GM19395 (cell line): ENCODE results near the gene MED20.
A peak's percentile ranks its signal among the peaks of the same experiment; 100 is the strongest.

Experiments used
- ATAC-seq: cut with Tn5 transposase; IDR thresholded peaks from one replicate; pipeline ENCODE4 v1.9.1; 2021; ENCODE audit warnings: mild to moderate bottlenecking, moderate library complexity; ENCODE audit not compliant: unreplicated experiment

Gene MED20

DNA sequence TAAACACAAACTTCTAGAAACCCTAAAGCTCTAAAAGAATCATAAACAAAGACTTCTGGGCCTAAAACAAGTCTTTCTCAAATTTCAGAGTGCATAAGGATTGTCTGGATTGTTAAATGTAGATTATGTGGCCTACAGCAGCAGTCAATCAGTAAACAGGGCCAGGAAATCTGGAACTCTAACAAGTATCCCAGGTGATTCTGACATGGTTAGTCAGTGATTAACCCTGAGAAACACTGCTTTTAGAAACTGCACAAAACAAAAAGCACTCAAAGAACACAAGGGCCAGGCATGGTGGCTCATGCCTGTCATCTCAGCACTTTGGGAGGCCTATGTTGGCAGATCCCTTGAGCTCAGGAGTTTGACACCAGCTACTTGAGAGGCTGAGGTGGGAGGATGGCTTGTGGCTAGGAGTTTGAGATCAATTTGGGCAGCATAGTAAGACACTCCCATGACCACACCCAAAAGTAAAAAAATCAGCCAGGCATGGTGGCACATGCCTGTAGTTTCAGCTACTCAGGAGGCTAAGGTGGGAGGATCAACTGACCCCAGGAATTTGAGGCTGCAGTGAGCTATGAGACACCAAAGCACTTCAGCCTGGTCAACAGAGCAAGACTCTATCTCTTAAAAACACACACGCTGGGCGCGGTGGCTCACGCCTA, 5.9 kb downstream of the MED20 start:
- ATAC-seq = no peak

DNA sequence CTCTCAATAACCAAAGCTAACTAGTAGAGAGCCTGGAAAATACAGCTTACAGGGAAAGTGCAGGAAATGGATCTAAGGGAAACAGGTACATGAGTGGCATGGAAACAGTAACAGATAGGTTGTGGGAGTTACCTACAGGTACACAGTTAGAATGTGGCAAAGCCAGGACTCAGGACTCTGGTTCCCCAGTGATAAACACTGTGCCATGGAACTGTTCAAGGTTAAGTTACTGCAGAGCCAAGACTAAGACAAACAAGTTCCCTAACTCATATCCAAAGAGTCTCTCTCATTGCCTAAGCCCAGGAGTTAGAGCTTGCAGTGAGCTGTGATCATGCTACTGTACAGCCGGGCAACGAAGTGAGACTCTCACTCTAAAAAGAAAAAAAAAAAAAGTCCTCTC, 6.6 kb downstream of the MED20 start:
- no peak for ATAC-seq

DNA sequence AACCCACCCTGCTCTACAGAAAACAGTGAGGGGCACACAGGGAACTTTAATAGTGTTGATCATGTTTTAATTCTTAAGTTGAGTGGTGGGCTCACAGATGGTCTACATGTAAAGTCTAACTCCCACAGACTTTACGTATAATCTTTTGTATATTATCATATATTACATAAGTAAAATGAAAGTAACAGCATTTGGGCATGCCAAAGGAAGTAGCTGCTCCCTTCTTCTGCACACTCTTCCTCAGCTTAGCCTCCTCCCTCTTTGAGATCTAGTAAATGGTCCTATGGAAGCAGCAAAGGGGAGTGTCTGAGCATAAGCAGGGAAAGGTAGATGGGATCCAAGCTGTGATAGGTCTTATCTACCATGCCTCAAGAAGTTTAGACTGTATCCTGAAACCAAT, 11.2 kb downstream of the MED20 start:
- ATAC-seq = no peak

DNA sequence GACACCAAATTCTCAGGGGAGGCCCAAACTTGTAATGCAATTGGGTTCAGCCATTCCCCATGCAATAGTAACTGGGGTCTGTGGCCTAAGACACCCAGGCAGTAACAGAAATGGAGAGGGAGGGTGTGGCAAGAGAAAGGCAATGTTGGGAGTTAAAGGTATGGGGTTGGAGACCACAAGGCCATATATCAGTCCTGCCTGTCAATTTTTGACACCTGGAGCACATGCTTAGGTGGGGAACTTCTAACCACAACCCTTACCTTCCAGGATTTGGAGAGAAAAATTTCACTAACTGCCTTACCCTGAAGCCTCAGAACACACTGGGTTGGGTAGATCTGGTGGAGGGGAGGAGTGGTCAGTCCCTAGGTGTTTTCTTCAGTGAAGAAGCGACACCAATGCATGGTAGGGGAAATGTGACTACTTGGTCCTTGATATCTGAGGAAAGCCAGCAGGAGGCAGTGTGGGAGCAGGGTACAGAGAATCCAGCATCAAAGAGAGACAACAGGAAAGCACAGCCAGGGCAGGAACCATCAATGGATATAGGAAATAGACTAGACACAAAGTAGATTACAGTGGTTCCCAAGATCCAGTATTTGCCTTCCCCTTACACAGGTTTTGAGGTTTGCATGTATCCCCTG, 18.9 kb downstream of the MED20 start:
- no peak for ATAC-seq

DNA sequence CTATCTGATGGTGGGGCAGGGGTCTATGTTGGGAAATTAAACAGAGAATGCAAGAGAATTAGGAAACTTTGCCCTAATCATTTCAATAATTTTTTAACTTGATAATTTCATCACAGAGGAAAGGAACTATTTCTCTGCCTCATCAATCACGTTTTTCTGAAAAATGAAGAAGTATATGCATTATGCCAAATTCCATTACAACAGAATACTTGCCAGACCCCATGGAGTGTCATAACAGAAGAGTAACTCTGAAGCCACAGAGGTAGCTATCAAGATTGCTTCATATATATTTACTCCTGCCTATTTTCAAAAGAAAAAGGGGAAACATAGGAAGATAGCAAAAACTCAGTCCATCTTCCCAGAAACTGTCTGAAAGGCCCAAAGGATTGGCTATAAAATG, 20.1 kb downstream of the MED20 start:
- ATAC-seq = no peak

DNA sequence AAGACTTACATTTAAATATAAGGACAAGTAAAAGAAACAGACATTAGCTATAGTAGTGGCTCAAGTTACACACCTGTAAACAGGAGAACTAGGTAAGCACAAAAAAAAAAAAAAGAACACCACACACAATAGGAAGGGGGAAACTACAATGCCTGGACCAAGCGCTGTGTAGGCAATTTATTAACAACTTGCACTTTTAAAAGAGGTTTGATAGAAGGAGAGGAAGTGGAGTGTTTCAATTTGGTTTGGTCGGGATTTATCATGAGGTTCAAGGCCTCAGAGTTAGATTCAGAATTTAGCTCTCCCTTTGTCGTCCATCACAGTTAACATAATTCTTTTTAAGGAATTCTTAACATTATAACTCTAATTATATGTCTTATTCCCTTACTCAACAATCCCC, 24.7 kb downstream of the MED20 start:
- ATAC-seq = no peak

DNA sequence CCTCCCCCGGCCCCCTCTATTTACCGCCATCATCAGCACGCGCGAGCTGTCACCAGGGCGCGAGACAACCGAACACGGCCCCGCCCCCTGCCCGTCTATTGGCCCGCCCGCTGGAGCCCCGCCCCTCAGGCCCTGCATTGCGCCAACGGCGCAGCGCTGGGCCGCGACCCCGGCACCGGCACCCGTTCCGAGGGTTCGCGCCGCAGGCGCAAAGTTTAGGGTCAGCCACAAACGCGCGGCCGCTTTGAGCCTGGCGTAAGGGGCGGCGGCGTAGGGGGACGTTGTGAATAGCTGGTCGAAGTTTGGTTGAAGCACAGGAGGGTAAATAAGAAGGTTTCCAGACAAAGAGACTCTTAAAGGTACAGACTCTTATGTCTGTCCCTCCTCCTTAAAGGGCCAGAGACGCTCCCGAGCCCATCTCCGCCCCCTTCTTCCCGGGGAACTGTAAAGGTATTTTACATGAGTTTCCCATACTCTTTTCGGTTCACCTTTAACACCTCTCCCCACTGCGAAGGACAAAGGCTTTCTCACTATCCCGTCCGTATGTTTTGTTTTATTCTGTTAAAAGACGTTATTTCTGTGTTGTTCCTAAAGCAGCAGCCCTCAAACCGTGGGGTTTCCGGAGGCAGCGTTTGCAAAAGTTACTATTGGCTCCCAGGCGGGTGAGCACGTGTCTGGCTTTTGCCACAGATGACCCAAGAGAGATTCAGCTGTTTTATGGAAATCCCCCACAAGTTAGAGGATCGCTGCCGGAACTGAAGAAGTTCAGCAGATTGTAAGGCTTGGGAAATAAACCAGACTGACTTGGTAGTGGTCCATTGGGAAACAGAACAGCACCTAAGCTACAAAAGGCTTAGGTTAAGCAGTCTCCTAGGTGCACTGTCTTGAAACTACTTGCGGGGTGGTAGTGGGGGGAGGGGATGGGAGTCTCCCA, 25.4 kb downstream of the MED20 start, which contains the start of gene USP49:
Gene USP49 (minus strand): TSS at position 76 of the 934 bp plus-strand sequence. CDS start 88,392 bp downstream, outside the sequence.
- ATAC-seq = peak; percentile 79

DNA sequence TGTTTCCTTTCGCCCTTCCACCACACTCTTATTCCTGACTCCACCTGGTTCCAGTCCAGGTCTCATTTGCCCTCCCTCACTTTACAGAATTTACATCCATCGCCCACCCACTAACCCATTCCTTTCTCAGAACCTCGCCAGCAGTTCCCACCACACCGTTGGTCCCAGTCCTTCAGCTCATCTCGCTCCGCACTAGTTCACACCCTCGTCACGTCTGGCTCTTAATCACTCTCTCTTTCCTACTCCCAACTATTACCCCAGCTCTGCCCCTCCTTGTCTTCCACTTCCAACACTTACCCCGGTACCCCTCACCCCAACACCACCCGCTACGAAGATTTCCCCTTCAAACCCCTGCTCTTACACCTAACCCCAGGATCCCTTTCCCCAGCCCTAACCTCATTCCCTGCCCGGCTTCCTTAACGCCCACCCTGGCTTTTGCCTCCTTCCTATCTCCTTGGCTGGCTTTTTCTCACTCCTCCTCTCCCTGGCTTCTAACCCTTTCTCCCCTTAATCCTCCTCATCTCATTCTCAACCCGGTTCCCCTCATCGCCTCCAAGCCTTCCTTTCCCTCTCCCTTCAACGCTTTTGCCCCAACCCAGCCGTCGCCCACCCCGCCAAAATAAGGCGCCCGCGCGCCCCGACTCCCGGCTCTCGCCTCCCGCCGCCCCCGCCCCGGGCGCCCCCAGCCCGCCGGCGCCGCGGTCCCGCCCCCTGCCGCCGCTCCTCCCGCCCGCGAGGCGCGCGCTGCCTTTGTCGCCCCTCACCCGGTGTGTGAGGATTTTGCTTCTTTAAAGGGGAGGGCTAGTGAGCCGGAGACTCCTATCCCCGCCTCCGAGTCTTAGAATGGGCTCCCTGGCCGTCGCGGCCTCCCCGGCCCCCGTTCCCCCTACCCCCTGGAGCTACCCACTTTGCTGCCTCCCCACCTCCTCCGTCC, 26.3 kb downstream of the MED20 start:
- ATAC-seq = peak; percentile 35

DNA sequence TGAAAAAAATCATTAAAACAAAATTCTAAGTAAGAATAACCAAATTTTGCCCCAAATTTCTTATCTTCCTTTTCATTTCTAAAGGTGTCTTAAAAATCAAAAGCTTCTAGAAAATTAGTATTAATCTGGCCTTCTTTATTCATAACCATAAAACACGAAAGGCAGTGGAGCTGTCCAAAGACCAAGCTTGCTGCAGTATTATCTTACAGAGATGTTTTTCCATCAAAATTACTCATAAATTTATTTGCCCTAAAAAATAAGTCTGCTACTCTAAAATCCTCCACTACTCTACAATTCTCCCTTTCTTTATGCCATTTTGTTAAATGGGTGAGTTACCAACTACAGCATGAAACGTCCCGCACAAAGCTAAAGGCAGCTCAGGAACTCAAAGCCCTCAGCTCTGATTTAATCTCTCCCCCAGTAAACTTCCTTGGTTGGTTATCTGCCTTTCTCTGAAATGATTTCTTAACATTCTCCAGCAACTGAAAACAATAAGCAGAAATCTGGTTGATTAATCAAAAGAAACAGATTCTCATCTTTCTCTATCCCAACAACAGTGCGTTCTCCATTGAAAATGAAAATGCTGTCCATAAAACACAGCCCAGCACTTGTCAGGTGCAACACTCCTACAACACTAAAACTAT, 27.9 kb downstream of the MED20 start:
- no peak for ATAC-seq

DNA sequence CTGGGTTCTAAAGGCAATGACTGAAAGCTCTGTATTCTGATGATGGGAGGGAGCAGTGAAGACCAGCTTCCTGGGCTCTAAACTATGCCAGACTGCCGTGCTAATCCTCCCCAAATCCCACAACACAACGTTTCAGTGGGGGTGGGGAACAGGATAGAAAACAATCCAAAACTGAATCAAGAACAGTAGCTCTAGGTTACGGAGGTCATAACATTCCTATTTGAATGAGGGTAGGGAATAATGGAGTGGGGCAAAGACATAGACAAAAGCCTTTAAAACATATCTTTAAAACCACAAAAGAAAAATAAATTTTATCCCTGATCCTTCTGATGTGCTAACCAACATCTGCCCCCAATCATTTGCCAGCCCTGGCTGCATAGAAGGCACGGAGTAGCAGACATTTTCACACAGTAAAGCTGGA, 33.6 kb downstream of the MED20 start:
- no peak for ATAC-seq

DNA sequence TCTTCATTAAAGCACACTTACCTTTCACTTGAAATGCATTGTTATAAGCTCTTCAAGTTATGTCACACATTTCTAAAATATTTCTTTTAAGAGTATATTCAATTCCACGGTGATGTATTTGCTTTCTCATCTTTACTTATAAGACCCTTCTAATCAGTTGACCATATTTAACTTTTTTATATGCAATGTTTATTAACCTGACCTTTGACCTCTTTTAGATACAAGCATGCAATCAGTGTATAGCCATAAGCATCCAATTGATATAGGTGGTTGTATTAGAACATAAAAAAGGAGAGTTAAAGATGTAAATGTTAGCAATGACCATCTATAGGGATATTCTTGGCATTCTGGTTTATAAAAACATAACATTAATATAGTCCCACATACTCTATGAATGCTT, 35.0 kb downstream of the MED20 start:
- no peak for ATAC-seq

DNA sequence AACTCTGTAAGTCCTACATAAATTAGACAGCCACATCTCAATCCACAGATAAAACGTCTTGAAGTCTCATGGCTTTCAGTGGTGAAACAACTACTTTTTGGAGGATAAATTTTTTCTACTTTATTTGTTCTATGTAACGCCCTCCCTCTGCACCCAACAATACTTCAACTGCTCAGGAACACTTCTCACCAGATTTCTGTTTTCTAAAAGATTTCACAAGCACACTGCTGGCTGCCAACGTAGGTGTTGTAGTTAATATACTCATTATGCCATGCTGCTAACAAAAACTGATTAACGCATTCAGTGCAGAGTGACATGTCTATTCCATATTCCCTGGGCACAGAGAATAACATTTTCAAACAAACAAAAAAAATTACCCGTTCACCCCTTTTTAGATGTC, 36.0 kb downstream of the MED20 start:
- no peak for ATAC-seq

DNA sequence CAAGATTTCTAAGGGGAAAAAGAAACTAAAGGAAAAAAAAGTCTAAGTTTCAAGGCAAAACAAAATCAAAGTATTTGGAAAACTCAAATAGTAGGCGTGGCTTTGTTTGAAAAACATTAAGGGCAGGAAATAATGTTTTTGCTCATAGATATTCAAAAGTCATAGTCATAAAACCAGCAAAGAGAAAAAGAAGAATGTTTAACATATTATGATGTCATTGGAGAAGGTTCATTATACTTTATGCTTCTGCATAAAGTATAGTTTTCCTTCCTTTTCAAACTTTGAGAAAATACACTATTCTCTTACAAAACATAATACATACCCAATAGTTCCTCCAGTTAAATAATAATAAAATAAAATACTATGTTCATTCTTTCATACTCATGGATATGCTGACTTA, 39.4 kb downstream of the MED20 start:
- ATAC-seq = no peak

DNA sequence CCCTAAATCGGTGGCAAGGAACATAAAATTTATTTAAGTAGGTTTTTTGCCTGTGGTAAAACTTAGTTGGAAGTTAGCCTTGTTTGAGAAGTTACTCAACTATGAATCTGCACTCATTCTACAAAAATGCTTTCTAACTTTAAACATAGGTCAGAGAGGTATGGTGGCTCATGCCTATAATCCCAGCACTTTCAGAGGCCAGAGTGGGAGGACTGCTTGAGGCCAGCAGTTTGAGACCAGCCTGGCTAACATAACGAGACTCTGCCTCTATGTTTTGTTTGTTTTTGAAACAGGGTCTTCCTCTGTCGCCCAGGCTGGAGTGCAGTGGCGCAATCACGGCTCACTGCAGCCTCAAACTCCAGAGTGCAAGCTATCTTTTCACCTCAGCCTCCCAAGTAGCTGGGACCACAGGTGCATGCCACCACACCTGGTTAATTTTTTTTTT, 42.0 kb downstream of the MED20 start:
- no peak for ATAC-seq

DNA sequence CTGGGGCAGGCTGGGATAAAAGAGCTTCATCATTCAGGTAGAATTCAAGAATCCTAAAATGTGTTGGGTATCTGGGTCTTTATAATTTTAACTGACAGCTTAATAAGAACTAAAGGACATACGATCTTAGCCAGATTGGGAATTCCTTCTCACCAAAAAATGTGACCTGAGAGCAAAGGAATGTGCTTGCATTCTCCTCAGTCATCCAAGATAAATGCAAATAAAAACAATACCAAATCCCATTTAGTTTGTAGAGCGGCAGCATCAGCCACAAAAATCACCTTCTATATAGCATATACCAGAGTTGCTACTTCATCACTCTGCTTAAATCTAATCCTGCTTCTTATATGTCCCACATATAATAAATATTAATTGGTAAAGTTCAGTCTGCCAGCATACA, 42.7 kb downstream of the MED20 start:
- no peak for ATAC-seq

DNA sequence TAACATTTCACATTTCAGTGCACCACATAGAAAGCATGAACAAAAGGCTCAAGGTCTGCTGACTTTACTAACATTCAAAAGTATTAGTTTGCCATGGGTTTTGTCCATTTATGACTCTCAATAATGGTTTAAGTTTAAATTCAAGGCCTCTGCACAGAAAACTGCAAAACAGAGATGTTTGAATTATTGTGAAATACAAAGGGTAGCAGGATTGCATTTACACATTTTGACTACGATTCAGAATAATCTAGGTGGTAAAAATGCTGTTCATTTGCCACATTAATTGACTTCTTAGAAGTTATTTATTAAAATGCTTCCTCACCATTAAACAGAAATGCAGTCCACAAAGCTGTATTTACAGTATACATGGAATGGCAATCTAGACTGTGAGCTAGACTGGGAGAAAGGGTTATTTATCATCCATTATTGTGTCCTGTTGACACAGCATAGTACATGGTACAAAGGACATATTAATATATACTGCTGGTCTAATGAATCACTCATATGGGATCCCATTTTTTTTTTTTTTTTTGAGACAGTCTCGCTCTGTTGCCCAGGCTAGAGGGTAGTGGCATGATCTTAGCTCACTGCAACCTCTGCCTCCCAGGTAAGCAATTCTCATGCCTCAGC, 43.8 kb downstream of the MED20 start:
- no peak for ATAC-seq

DNA sequence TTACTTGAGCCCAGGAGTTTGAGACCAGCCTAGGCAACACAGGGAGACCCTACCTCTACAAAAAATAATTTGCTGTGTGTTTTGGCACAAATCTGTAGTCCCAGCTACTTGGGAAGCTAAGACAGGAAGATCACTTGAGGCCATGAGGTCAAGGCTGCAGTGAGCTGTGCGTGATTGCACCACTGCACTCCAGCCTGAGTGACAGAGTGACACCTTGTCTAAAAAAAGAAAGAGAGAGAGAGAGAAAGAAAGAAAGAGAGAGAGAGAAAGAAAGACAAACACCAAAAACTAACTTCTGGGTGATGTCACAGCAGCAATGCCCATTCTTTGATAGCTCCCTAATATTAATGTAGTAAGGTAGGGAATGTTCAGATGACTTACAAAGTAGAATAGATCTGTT, 46.2 kb downstream of the MED20 start:
- no peak for ATAC-seq

DNA sequence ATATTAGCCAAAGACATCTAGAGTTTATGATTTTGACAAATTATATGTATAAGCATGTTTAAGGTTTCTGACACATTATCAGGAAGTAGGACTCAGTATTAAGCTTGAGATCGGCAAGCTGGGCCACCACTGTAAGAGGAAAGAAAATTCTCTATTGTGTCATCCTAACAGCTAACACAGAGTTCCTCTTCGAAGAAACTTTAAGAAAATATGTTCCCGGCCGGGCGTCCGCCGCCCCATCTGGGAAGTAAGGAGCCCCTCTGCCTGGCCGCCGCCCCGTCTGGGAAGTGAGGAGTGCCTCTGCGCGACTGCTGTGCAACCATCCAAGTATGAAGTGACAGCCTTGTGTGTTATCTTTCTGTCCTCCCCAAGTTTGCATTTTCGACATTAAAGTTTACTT, 48.8 kb downstream of the MED20 start:
- no peak for ATAC-seq

DNA sequence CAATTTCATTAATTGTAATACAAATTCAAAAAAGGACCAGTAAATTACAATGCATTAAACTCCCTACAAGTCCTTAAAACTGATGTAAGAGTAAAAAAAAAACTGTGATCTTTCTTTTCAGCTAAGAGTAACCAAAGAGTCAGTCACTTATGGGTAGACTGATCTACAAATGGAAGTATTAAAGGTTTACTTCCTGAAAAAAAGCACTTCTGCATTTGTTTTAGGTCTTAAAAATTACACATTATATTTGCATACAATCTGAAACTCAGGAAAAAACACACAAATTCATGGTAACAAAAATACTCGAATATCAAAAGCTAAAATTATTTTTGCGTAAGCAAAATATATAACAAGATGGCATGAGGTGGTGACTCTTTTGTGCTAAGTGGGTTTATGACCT, 49.2 kb downstream of the MED20 start:
- ATAC-seq = no peak

DNA sequence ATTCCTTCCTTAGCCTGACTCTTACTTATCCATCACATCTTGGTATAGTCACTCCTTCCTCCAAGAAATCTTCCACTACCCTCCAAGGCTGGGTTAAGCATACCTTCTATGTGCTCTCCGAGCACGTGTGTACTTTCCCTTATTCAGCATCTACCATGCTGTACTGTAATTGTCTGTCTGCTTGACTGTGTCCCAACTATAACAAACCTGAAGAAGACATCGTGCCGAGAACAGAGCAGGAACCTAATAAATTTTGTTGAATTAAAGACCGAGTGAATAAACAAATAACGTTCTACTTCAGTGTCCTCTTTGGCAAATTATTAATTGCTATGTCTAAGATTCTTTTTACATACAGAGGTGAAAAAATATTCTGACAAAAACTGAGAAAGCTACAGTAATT, 61.6 kb downstream of the MED20 start:
- no peak for ATAC-seq
